Femur (tissue), 1 donor: ENCODE measurements around the gene JTB.

Experiments
- DNase-seq: peaks from one replicate; pipeline ENCODE4 v3.0.0-alpha.2; 2017

Gene JTB

DNA sequence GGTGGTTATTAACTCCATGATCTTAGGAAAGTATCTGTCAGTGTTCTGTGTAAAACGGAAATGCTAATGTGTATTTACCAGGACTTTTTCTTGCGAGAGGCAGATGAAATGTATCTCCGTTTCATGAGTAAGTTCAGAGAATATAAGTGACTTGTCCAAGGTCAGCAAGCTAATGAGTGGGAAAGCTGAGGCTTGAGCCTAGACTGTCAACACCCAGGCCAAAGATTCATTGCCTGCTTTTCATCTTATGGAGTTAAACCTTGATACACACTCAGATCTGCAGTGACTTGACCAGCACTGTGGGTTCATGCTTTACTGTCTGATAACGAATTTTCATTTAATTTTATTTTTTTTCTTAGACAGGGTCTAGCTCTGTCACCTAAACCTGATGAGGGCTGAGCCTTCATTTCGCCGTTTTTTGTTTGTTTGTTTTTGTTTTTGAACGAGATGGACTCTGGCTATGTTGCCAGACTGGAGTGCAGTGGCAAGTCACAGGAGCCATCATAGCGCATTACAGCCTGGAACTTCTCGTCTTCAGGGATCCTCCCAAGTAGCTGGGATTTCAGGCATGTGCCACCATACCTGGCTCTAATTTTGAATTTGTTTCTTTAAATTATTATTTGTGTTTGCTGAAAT is 918 bp upstream of the JTB start:
- DNase-seq = no peak

DNA sequence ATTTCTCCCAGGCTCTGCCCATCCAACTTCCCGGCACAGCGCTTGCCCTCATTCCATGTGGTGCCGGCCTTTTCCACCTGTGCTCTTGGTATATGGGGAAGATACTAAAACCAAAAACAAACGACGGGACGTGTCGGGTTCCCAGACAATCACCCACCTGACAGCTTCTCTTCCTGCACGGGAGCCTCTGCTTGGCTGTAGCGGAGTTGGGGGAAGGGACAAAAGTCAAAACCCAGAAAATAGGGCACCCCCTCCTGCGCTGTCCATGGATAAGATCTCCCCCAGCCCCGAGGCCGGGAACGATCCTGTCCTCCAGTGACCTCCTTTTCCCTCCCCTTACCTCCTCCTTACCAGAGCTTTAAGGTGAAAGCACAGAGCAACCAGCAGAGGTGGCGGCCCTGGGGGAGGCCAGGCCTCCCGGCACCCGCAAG is 640 bp downstream of the JTB start:
- no peak for DNase-seq

DNA sequence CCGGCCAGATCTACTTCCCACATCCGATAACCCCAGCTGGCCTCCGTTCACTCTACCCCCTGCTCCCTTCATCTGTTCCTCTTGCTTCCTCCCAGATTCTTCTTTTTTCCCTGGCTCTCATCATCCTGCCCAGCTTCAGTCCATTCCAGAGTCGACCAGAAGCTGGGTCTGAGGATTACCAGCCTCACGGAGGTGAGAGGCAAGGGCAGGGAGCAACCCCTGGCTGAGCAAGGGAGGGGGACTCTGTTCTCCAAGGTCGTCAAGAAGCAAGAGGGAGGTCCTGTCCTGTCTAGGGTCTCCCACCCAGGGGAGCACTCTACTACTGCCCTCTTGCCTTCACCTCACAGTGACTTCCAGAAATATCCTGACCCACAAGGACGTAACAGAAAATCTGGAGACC is 3.9 kb downstream of the JTB start:
- no peak for DNase-seq

DNA sequence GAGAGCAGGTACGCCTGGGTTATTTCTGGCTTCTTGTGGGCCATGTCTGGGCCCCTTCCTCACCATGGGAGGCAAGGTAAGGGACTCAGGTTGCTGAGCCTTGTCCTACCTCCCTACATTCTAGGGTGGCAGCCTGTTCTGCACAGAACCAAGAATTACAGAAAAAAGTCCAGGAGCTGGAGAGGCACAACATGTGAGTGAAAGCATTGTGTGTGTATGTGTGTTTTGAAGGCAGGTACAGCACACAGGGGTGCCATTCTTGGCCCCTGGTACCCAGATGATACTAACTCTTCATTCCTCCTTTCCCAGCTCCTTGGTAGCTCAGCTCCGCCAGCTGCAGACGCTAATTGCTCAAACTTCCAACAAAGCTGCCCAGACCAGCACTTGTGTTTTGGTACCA is 4.4 kb downstream of the JTB start:
- DNase-seq = no peak

DNA sequence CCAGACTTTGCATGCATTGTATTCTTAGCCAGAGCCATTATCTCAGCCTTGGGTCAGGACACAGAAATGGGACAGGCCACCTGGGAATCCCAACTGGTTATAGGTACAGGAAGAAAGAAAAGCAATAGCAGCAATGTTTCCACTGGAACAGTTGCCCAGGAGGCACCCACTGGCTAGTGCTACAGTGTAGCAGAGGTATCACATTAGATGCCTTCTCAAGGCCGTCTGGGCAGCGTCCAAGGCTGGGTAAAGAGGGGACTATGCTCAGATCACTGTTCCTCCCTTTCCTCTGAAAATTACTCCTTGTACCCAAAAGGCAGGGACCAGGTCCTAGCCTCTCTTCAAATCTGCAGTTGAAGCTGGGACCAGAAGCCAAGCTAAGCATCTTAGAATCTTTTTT is 7.1 kb downstream of the JTB start:
- DNase-seq = no peak

DNA sequence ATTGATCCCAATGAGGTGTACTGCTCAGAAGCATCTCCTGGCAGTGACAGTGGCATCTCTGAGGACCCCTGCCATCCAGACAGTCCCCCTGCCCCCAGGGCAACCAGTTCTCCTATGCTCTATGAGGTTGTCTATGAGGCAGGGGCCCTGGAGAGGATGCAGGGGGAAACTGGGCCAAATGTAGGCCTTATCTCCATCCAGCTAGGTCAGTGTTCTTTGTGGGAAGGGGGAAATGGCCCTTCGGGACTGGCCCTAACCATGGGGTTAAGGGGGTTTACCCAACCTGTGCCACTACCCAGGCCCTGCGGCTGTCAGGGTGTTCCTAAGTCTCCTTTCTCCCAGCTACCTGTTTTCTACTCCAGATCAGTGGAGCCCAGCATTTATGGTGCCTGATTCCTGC is 8.5 kb downstream of the JTB start:
- DNase-seq = no peak

DNA sequence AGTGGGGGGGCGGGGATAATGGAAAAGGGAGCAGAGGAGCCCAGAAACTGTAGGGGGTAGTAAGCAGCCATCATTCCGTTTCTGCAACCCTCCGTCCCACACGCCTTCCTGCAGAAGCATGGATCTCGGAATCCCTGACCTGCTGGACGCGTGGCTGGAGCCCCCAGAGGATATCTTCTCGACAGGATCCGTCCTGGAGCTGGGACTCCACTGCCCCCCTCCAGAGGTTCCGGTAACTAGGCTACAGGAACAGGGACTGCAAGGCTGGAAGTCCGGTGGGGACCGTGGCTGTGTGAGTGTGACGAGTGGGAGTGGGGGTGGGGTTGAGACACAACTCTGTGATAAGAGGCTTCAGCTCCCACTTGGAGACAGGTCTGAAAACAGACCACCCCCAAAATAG is 9.1 kb downstream of the JTB start:
- DNase-seq = no peak

DNA sequence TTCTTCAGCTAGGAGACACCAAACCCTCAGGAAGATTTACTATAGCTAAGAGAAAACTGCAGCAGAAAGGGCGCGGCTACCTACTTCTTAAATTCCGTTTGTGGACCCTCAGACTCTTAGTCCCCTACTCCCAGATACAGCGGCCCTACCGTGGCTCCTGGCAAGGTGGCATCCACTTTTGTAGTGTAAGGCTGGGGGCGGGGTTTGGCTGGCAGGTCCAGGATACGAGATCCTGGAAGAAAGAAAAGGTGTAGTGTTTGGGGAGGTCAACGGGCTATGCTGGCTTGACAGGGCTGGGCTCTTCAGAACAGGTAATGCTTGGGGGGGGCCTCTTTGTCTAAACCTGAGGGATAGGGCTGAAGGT is 9.5 kb downstream of the JTB start:
- DNase-seq = no peak

DNA sequence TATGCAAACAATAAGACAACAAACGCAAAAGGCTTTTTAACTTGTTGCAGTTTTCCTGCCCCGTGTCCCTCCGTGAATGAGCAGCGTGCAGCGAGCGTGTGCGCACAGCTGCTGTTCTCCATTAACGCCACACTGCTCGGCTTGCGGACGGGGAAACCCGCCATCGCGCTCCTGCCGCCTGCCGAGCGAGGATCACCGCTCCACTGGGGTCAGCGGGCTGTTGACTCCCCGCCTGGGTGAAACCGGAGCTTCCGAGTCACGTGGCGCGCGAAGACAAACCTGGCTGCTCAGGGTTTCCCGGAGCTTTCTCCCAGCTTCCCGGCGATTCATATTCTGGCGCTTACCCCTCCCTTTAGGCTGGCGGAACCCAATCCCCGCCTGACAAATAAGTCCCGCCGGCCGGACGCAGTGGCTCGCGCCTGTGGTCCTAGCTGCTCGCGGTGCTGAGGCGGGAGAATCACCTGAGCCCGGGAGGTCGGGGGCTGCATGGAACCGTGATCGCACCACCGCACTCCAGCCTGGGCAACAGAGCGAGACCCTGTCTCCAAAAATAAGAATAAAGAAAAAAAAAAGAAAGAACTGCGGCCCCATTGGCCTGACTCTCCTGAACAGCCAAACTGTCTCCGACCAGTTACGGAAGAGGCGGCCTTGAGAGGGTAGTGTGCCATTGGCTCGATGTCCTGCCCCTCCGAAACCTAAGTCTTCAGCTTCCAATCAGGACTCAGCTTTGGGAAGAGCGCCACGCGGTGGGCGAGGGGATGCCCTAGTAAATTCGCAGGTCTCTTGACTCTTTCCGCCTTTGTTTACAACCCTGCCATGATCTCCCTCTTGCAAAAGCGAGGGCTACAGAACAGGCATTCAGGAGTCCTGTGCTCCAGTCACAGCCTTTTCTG is 10.1 kb downstream of the JTB start, which contains the start of gene CREB3L4:
TSS of gene CREB3L4 (plus strand) at position 796 of the 893 bp plus-strand sequence. CDS start 624 bp downstream, outside the sequence.
- DNase-seq = peak; percentile 96

DNA sequence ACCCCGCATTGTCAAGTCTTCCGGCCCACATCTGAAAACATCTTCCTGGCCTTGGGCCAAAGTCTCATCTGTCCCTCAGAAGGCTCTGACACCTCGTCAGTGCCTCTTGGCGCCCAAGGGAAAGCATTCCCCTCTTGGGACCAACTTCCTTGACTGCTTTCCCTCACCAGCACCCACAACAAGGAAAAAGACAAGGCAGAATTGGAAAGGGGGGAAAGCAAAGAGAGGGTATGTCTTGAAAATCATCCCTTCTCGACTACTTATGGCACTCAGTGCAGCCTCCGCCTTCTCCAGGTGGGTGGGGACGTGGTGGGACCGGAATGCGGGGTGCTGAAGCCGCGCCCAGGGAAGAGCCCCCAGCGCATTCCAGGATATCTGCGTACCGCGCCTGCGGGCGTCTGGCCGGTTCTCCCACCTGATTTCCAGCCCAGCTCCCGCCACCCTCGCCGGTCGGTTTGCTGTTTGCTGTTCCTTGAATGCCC is 13.6 kb downstream of the JTB start:
- peak; percentile 56 for DNase-seq

DNA sequence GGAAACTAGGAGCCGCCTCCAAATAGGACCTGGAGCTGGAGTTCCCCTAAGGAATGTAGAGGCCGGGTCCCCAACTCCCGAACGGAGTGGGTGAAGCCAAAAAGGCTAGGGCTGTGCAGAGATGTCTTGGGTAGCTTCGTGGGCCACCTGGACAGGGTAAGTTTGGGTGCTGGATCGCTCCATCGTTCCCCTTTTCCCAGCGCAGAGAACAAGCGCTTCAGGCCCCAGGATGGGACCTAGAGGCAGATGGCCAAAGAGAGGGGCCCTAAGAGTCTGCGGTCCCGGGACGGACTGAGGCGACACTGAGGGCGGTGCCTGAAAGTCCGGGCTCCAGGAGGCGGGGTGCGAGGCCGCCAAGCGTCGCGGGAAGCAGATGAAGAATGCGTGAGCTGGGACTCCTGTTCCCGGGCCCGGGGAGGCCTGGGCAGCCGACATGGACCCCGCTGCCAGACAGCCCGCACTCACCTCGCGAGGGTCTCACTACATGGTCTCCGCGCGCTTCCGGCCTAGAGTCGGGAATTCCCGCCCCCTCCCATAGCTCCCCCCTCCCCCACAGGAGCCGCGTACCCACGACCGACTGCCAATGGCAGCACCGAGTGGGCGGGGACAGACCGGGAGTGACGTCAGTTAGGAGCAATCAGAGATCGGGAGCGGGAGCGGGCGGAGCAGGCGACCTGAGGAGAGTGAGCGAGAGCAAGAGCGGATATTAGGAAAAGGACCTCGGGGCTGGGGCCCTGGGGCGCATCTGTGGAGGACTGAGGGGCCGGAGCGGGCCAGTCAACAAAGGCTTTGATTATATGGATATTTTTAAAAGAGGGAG is 14.2 kb downstream of the JTB start, which contains the start of gene SLC39A1:
TSS of gene SLC39A1 (minus strand) at position 508 of the 820 bp plus-strand sequence. CDS start 822 bp downstream, outside the sequence.
- peak; percentile 99 for DNase-seq

DNA sequence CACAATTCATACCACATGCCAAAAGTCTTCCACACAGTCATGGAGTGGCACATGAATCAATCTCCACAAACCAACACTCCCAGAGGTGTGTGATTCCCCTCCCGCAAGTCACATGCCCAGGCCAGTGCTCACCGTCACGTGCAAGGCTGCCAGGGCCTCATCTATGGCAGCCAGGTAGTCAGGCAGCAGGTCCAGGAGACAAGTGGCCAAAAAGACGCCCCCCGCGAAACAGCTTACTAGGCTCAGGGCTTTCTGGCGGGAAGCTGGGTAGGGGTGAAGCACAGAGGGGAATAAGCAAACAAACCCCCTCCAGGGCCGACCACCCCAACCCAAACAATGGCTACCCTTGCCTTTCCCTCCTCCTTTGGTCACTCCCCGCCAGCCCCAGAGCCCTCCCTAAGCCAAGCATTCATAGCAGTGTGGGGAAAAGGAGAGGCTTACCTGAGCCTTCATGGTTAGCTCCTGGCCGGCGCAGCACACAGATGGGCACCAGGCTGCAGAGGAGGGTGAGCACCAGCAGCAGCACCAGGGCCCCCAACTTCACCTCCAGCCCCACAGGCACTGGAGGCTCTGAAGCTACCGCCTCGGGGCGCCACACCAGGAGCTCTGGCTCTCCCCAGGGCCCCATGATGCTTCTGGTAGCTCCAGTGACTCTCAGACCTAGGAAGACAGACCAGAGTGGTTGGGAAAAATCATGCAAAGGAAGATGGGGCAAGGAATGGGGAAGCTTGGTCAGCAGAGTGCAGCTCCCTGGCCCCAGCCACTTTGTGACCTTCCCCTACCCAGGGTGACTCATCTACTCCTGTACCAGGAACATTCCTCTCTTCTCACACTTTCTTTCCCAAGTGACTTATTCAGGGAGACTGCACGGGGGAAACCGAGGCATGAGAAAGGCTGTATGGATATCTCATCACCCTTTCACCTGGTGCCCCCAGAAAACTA is 15.1 kb downstream of the JTB start:
- DNase-seq = no peak

DNA sequence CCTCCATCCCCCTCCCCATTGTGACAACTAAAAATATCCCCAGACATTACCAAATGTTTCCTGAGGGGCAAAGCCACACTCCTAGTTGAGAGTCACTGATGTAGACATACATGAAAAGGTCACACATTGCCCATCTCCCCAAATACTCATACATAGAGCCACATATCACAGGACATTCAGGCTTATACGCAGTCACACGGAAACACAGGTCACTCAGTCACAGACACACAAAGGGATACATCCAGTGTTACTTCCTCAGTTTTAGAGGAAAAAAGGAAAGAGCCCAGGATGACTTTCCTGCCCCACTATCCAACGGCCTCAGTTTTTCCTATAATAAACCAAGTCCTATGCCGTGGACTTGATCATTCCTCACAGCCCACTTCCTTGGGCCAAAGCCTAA is 16.1 kb downstream of the JTB start:
- DNase-seq = no peak

DNA sequence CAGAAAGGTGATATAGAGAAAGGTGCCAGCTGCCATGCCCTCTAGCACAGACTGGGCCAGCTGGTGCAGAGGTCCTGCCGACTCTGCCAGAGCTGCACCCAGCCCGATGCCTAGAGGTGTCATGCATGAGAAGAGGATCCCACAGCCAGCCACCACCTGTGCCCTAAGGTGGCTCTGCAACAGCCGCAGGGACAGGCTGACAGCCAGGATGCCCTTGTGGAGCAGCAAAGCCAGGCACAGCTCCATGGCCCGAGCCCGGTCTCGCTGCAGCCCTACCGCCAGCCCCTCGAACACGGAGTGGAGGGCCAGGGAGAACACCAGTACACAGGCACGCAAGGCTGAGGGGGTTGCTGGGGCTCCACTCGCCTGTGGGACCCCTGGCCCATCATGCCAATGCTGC is 17.3 kb downstream of the JTB start:
- no peak for DNase-seq

DNA sequence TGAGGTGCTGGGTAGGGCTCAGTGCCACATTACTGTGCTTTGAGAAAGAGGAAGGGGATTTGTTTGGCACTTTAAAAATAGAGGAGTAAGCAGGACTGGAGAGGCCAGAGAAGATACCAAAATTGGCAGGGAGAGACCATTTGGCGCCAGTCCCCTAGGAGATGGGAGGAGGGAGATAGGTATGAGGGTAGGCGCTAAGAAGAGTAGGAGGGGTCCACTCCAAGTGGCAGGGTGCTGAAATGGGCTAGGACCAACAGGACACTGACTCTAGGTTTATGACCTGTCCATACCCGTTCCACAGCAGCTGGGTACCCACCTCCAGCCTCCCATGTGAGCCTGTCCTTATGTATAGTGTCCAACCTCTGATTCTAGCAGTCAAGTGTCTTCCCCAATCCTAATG is 18.0 kb downstream of the JTB start:
- DNase-seq = no peak

DNA sequence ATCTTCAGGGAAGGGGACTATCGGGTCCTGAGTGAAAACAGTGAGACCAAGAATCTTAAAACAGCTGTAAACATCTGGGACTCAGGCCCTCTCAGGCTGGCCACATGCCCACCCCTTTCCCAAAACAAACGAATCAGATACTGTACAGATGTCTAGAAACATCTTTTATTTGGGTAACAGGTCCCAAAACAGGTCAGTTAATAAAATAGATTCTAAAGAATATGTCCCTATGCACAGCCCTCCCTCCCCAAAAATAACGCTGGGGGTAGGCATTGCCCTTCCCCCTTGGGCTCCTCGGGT is 18.6 kb downstream of the JTB start:
- DNase-seq = no peak

DNA sequence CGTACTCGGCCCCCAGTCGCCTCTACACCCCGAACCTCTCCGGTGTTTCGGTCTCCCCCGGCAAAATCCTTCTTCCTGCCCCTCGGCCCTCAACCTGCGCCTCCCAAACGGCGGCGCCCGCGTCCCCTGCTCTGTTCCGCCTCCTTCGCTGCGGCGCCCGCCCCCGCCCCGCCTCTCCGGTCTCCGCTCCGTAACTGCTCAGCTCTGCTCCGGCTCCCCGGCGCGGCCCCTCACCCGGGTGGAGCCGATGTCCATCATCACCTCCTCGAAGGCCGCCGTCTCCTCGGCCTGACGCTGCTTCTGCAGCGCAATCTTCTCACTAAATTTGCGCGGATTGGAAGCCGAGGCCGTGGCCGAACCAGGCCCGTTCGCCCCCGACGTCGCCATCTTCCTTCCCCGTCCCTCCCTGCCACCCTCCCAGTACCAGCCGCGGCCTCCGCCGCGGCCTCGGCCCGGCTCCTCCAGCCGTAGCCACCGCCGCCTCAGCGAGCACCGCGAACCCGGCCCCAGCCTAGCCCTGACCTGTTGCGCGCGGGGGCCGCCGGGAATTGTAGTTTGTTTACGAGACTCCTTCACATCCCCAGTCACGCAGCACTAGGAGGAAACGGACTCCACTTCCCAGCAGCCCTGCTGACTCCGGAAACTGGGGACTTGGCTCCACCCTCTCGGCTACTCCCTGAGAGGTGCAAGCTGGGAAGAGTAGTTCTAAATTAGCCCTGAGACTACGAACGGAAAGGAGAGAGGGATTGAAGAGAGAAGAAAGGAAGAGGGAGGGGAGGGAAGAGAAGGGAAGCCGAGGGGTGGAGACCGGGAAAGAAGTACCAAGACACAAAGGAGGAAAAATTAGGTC is 19.1 kb downstream of the JTB start, which contains the start of gene CRTC2:
TSS of gene CRTC2 (minus strand) at position 502 of the 850 bp plus-strand sequence. CDS start at position 387, 115 bp downstream.
- DNase-seq = peak; percentile 99

DNA sequence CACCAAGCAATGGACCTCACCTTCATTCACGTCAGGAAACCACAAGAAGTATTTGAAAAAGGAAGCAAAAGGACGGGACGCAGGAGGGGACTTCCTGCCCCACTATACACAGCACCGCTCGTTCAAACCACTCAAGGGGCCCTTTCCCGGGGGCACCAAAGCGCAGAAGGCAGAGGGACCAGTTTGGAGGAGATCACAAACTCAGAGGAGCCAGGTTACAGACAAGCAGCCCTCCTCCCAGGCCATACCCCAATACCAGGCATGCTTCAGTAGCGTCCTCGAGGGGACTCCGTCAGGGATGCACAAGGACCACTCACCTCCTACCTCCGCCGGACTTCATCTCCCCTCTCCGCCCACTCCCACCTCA is 19.7 kb downstream of the JTB start:
- no peak for DNase-seq

DNA sequence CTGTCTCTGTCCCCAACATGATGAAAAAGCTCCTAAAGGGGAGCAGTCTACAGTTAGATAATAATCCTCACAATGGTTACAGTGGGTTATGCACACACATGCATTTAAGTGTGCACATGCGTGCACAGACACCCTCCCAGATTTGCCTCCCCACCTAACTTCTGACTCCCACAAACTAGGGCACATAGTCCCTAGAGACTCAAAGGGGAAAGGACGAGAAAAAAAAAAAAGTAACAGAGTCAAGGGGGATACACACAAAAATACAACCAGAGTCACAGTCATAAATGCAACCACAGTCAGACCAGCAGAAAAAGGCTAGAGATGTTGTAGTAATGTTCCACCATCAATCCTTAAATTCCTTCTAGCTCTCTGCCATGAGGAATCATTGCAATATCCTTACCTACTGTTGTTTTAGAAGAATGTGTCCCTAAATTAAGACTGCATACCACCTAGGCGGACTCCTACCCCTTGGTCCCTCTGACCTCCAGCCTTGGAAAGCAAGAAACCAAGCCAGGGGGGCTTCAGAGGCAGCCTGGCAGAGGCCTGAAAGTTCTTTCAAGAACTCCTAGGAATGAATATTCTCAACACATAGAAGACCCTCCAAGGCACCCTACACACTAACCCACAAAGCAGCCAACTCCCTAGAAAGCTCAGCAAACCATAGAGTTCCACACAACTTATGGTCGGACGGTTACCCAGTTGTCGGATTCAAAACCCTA is 20.3 kb downstream of the JTB start:
- no peak for DNase-seq

DNA sequence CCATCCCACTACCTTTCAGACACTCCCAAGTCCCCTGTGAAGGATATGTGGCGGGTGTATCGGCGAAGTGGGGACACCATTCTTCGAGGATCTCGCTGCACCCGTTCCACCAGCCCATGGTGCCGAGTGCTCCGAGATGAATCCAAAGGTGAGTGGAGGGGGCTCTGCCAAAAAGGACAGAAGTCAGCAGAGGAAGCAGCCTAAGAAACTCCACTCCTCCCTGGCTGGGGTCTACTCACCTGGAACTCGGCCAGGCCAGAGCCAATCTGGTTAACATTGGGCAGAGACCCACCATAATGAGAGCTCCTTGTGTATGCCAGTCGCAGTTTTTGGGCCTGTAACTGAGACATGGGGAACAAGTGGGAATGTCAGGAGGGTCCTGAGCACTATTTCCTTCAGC is 22.6 kb downstream of the JTB start:
- no peak for DNase-seq
